H9 (cell line): ENCODE results near the gene MCRIP1. TPM values are rescaled to one million over a fixed set of nuclear protein-coding genes. Genes with fewer than 3 reads are reported as not detected.
A peak's percentile ranks its signal among the peaks of the same experiment; 100 is the strongest.

Source experiments
- DNase-seq: peaks from one replicate; pipeline ENCODE4 v3.0.0-alpha.2; 2017
- H2AFZ ChIP-seq: one replicate; pipeline ENCODE4 v1.6.1; 2013; ENCODE audit warnings: mild to moderate bottlenecking, low read length, control low read depth, moderate library complexity
- H2AK5ac ChIP-seq: 2 replicates; pipeline ENCODE4 v1.6.1; 2013; ENCODE audit warnings: low read length, control low read depth, mixed read lengths; ENCODE audit not compliant: insufficient read length
- H2BK120ac ChIP-seq: one replicate; pipeline ENCODE4 v1.6.1; 2013; ENCODE audit warnings: low read depth, mild to moderate bottlenecking, low read length, control low read depth, inconsistent platforms; ENCODE audit not compliant: poor library complexity, severe bottlenecking
- H2BK12ac ChIP-seq: 2 replicates; pipeline ENCODE4 v1.6.1; 2013; ENCODE audit warnings: low read length, control low read depth, mixed read lengths, low read depth; ENCODE audit not compliant: insufficient read length
- H2BK15ac ChIP-seq: 2 replicates; pipeline ENCODE4 v1.6.1; 2013; ENCODE audit warnings: low read depth, low read length, control low read depth
- H2BK20ac ChIP-seq: one replicate; pipeline ENCODE4 v1.6.1; 2013; ENCODE audit warnings: low read depth, mild to moderate bottlenecking, low read length, control low read depth, inconsistent platforms; ENCODE audit not compliant: poor library complexity, severe bottlenecking
- H2BK5ac ChIP-seq: 2 replicates; pipeline ENCODE4 v1.6.1; 2013; ENCODE audit warnings: low read length, control low read depth, mixed read lengths; ENCODE audit not compliant: insufficient read length
- H3K14ac ChIP-seq: 2 replicates; pipeline ENCODE4 v1.6.1; 2013; ENCODE audit warnings: low read length, control low read depth; ENCODE audit not compliant: insufficient read depth
- H3K18ac ChIP-seq: 2 replicates; pipeline ENCODE4 v1.6.1; 2013; ENCODE audit warnings: low read depth, mild to moderate bottlenecking, mixed read lengths, low read length, control low read depth; ENCODE audit not compliant: insufficient read length
- H3K23ac ChIP-seq: 2 replicates; pipeline ENCODE4 v1.6.1; 2013; ENCODE audit warnings: low read length, control low read depth, mixed read lengths, low read depth; ENCODE audit not compliant: insufficient read length
- H3K23me2 ChIP-seq: 2 replicates; pipeline ENCODE4 v1.6.1; 2013; ENCODE audit warnings: low read depth, mild to moderate bottlenecking, mixed read lengths, low read length, control low read depth; ENCODE audit not compliant: insufficient read length, poor library complexity, severe bottlenecking
- H3K27ac ChIP-seq: 2 replicates; pipeline ENCODE4 v1.5.1; 2013; ENCODE audit warnings: low read length, control low read depth, mixed read lengths, low read depth; ENCODE audit not compliant: insufficient read length
- H3K27me3 ChIP-seq: 2 replicates; pipeline ENCODE4 v1.6.1; 2013; ENCODE audit warnings: low read length, control low read depth, inconsistent platforms; ENCODE audit not compliant: insufficient read depth
- H3K4ac ChIP-seq: 2 replicates; pipeline ENCODE4 v1.6.1; 2013; ENCODE audit warnings: low read depth, mild to moderate bottlenecking, control low read depth, inconsistent platforms, low read length, moderate library complexity
- H3K4me1 ChIP-seq: 2 replicates; pipeline ENCODE4 v1.6.1; 2013; ENCODE audit warnings: low read length, control low read depth, inconsistent platforms; ENCODE audit not compliant: insufficient read depth
- H3K4me2 ChIP-seq: 2 replicates; pipeline ENCODE4 v1.6.1; 2013; ENCODE audit warnings: low read length, control low read depth, mixed read lengths; ENCODE audit not compliant: insufficient read length, insufficient read depth
- H3K56ac ChIP-seq: 2 replicates; pipeline ENCODE4 v1.6.1; 2013; ENCODE audit warnings: low read depth, mild to moderate bottlenecking, mixed read lengths, low read length, control low read depth; ENCODE audit not compliant: insufficient read length
- H3K79me1 ChIP-seq: 2 replicates; pipeline ENCODE4 v1.6.1; 2013; ENCODE audit warnings: low read depth, mild to moderate bottlenecking, moderate library complexity, low read length, control low read depth, inconsistent platforms; ENCODE audit not compliant: insufficient read depth, poor library complexity, severe bottlenecking
- H3K79me2 ChIP-seq: 2 replicates; pipeline ENCODE4 v1.6.1; 2013; ENCODE audit warnings: low read length, control low read depth, inconsistent platforms; ENCODE audit not compliant: insufficient read depth
- H3K9ac ChIP-seq: 2 replicates; pipeline ENCODE4 v1.6.1; 2013; ENCODE audit warnings: low read length, control low read depth, mixed read lengths; ENCODE audit not compliant: insufficient read length; ENCODE audit errors: extremely low read depth
- H3K9me3 ChIP-seq: one replicate; pipeline ENCODE4 v1.6.1; 2013; ENCODE audit warnings: low read depth, low read length, inconsistent platforms; ENCODE audit not compliant: control insufficient read depth
- H3T11ph ChIP-seq: one replicate; pipeline ENCODE4 v1.6.1; 2013; ENCODE audit warnings: mild to moderate bottlenecking, low read length, control low read depth, inconsistent platforms
- H4K20me1 ChIP-seq: one replicate; pipeline ENCODE4 v1.6.1; 2013; ENCODE audit not compliant: control insufficient read depth, insufficient read length, insufficient read depth
- H4K5ac ChIP-seq: 2 replicates; pipeline ENCODE4 v1.6.1; 2013; ENCODE audit warnings: low read depth, mild to moderate bottlenecking, mixed read lengths, low read length, control low read depth; ENCODE audit not compliant: insufficient read length
- H4K8ac ChIP-seq: replicated peaks from 2 replicates; pipeline ENCODE4 v1.6.1; 2013; ENCODE audit warnings: low read length, control low read depth, mixed read lengths, low read depth; ENCODE audit not compliant: insufficient read length
- H4K91ac ChIP-seq: 2 replicates; pipeline ENCODE4 v1.6.1; 2013; ENCODE audit warnings: low read depth, mild to moderate bottlenecking, moderate library complexity, mixed read lengths, low read length, control low read depth; ENCODE audit not compliant: insufficient read length
- H3K27ac Mint-ChIP-seq, 3 experiments: 2 replicates in 2 of 3; 3 replicates in 1 of 3; pipeline ENCODE4 v1.8.0; 2020 to 2021; ENCODE audit warnings: mixed read lengths in 3 of 3, mild to moderate bottlenecking in 1 of 3, moderate library complexity in 1 of 3
- H3K27me3 Mint-ChIP-seq: 2 replicates; pipeline ENCODE4 v1.8.0; 2021; ENCODE audit warnings: low read depth, mild to moderate bottlenecking, moderate library complexity, mixed read lengths
- H3K36me3 Mint-ChIP-seq, 3 experiments: 2 replicates in 2 of 3; 3 replicates in 1 of 3; pipeline ENCODE4 v1.8.0; 2020 to 2021; ENCODE audit warnings: low read depth in 3 of 3, mixed read lengths in 3 of 3; ENCODE audit not compliant: insufficient read depth in 1 of 3
- H3K4me1 Mint-ChIP-seq, 2 experiments: 2 replicates each; pipeline ENCODE4 v1.8.0; 2020; ENCODE audit warnings: mixed read lengths in 2 of 2
- H3K4me3 Mint-ChIP-seq, 2 experiments: 2 replicates in 1 of 2; 3 replicates in 1 of 2; pipeline ENCODE4 v1.8.0; 2020 to 2021; ENCODE audit warnings: mild to moderate bottlenecking in 2 of 2, mixed read lengths in 2 of 2, moderate library complexity in 1 of 2
- H3K9me3 Mint-ChIP-seq, 2 experiments: 2 replicates in 1 of 2; 3 replicates in 1 of 2; pipeline ENCODE4 v1.8.0; 2020; ENCODE audit warnings: mild to moderate bottlenecking in 2 of 2, mixed read lengths in 2 of 2, moderate library complexity in 1 of 2
- CTCF ChIP-seq: fragments of 200-600 bp; sonication (generic); conservative IDR thresholded peaks from 3 replicates; pipeline ENCODE4 v1.8.0; 2021; ENCODE audit warnings: antibody characterized with exemption, mild to moderate bottlenecking
- WGBS: extraction: QIAGEN DNeasy Blood & Tissue Kit; methylation state at CpG from one replicate; pipeline ENCODE4 v1.1.7; 2013; ENCODE audit warnings: missing lambda C conversion rate, low lambda C conversion rate, mixed read lengths; ENCODE audit not compliant: insufficient read length; ENCODE audit errors: extremely low coverage; 5-methylcytosine and 5-hydroxymethylcytosine counted together
- total RNA-seq: library from RNA; stranded (reverse); gene quantifications from 2 replicates; pipeline ENCODE4 v1.2.1, GENCODE V29; 2021

The MCRIP1 gene
- total RNA-seq, 1 experiment from 2014 or later, result 118 TPM

GRCh38 chr17:81821603-81822311 lies 11.3 kb downstream of the MCRIP1 start:
- Histone ChIP-seq H3K27ac (no peak overlapping the region), H4K8ac (no peak overlapping the region), H3T11ph (no peak overlapping the region), H3K4me2 (no peak overlapping the region), H2AFZ (no peak overlapping the region), H2BK20ac (no peak overlapping the region), H3K56ac (no peak overlapping the region), H3K4me1 (no peaks in the 10 kb centered on the region; the same call in 1 of the 2 replicates), H4K5ac (no peak overlapping the region), H3K9ac (no peak overlapping the region), H3K4ac (no peak overlapping the region), H4K91ac (no peak overlapping the region), H2BK5ac (no peak overlapping the region), H3K27me3 (no peaks in the 10 kb centered on the region), H3K14ac (no peak overlapping the region; the same call in 1 of the 2 replicates), H3K79me2 (no peaks in the 10 kb centered on the region), H3K9me3 (no peaks in the 10 kb centered on the region), H3K23me2 (no peaks in the 10 kb centered on the region), H3K18ac (no peak overlapping the region), H2BK120ac (no peak overlapping the region), H2BK15ac (no peak overlapping the region), H2AK5ac (no peak overlapping the region), H2BK12ac (no peak overlapping the region), H3K23ac (no peak overlapping the region), H4K20me1 (no peaks in the 10 kb centered on the region), H3K79me1 (peaks cover 3% of the 10 kb centered on the region)
- peak; percentile 79 for DNase-seq
- Mint-ChIP-seq H3K36me3 (peaks cover 0 to 5% (median 4%) of the 10 kb centered on the region in 3 experiments; a peak in 4 of 7 replicates), H3K4me1 (peaks cover 5 to 20% of the 10 kb centered on the region in 2 experiments), H3K9me3 (no peaks in the 10 kb centered on the region; a peak in 2 of 5 replicates), H3K27ac (no peak overlapping the region), H3K27me3 (peaks cover 10% of the 10 kb centered on the region), H3K4me3 (0 out of 5 replicates have a peak overlapping the region, but pooled peaks of 1 of the 2 experiments have one; percentile 7)
- WGBS, result no CpG with 5 or more reads among the region's 20 CpGs
- TF ChIP-seq CTCF, result peak; percentile 62
